Ishikawa (cell line): ENCODE measurements around the gene HPS6.

ENCODE experiments used
- CEBPB ChIP-seq: IDR thresholded peaks from 2 replicates; pipeline ENCODE4 v1.6.1; 2012
- CREB1 ChIP-seq: IDR thresholded peaks from 2 replicates; pipeline ENCODE4 v1.6.1; 2012; ENCODE audit warnings: low read depth
- EGR1 ChIP-seq: IDR thresholded peaks from 2 replicates; pipeline ENCODE4 v1.6.1; 2012
- EP300 ChIP-seq: IDR thresholded peaks from 2 replicates; pipeline ENCODE4 v1.6.1; 2012; ENCODE audit warnings: borderline replicate concordance
- FOXM1 ChIP-seq: IDR thresholded peaks from 2 replicates; pipeline ENCODE4 v1.6.1; 2012; ENCODE audit warnings: low read depth, borderline replicate concordance
- MAX ChIP-seq: IDR thresholded peaks from 2 replicates; pipeline ENCODE4 v1.6.1; 2012
- NFIC ChIP-seq: IDR thresholded peaks from 2 replicates; pipeline ENCODE4 v1.6.1; 2012
- RAD21 ChIP-seq: IDR thresholded peaks from 2 replicates; pipeline ENCODE4 v1.6.1; 2012; ENCODE audit warnings: low read depth
- REST ChIP-seq: IDR thresholded peaks from 2 replicates; pipeline ENCODE4 v1.6.1; 2012; ENCODE audit warnings: low read depth, mild to moderate bottlenecking
- TAF1 ChIP-seq: IDR thresholded peaks from 2 replicates; pipeline ENCODE4 v1.6.1; 2012; ENCODE audit warnings: low read depth, mild to moderate bottlenecking
- TCF12 ChIP-seq: IDR thresholded peaks from 2 replicates; pipeline ENCODE4 v1.6.1; 2012; ENCODE audit warnings: low read depth
- USF1 ChIP-seq: IDR thresholded peaks from 2 replicates; pipeline ENCODE4 v1.6.1; 2012
- YY1 ChIP-seq: IDR thresholded peaks from 2 replicates; pipeline ENCODE4 v1.6.1; 2012; ENCODE audit warnings: low read depth
- ZBTB7A ChIP-seq: IDR thresholded peaks from 2 replicates; pipeline ENCODE4 v1.6.1; 2012; ENCODE audit warnings: low read depth

- TF ChIP-seq TAF1 (no peak), REST (no peak), FOXM1 (no peak), TCF12 (no peak), ZBTB7A (no peak), CREB1 (no peak), YY1 (no peak), MAX (no peak), EGR1 (no peak), EP300 (no peak), USF1 (no peak), NFIC (no peak), RAD21 (no peak), CEBPB (no peak)
Observed at GRCh38 chr10:102090772-102091171, 25.6 kb downstream of the HPS6 start.
